Natural killer cell treated with Interleukin-12 subunit alpha and Interleukin-12 subunit beta and Interleukin-15 and Interleukin-18, amount 100 ng/mL, for 72 hours (primary cell): ENCODE data around the gene CYP3A5. TPM values are rescaled to one million over a fixed set of nuclear protein-coding genes. Genes with fewer than 3 reads are reported as not detected.
"Not testable (repeated sequence)": the region's sequence is repeated elsewhere in the genome, so short reads cannot be mapped to it uniquely, and the experiment has no call there.

Experiments used
- ATAC-seq, 2 donors: fragments of 150-1000 bp; cut with Tn5 transposase in 1 of 2; sonication (Bioruptor Pico), chemical (Tn5 transposase) in 1 of 2; 2 replicates each; pipeline ENCODE4 v1.10.0; 2021
- DNase-seq: peaks from one replicate; pipeline ENCODE4 v3.0.0; 2022; ENCODE audit warnings: low spot score
- H3K27ac Mint-ChIP-seq, 2 donors: 1 replicate in 1 of 2; 2 replicates in 1 of 2; pipeline ENCODE4 v1.8.0; 2022; ENCODE audit warnings: mixed read lengths in 2 of 2, mild to moderate bottlenecking in 1 of 2, moderate library complexity in 1 of 2
- H3K27me3 Mint-ChIP-seq, 2 donors: 1 replicate in 1 of 2; 2 replicates in 1 of 2; pipeline ENCODE4 v1.8.0; 2022; ENCODE audit warnings: mixed read lengths in 2 of 2
- H3K36me3 Mint-ChIP-seq: one replicate; pipeline ENCODE4 v1.8.0; 2022; ENCODE audit warnings: mixed read lengths
- H3K4me1 Mint-ChIP-seq, 2 donors: 1 replicate in 1 of 2; 2 replicates in 1 of 2; pipeline ENCODE4 v1.8.0; 2022; ENCODE audit warnings: low read depth in 2 of 2, mixed read lengths in 2 of 2, mild to moderate bottlenecking in 1 of 2
- H3K4me3 Mint-ChIP-seq: one replicate; pipeline ENCODE4 v1.8.0; 2022; ENCODE audit warnings: mixed read lengths
- H3K9me3 Mint-ChIP-seq: 2 replicates; pipeline ENCODE4 v1.8.0; 2022; ENCODE audit warnings: mixed read lengths
- total RNA-seq, 2 donors: library from RNA; stranded (reverse); gene quantifications; one replicate each; pipeline ENCODE4 v1.2.3, GENCODE V29; 2022

CYP3A5 gene
- total RNA-seq = not detected

DNA sequence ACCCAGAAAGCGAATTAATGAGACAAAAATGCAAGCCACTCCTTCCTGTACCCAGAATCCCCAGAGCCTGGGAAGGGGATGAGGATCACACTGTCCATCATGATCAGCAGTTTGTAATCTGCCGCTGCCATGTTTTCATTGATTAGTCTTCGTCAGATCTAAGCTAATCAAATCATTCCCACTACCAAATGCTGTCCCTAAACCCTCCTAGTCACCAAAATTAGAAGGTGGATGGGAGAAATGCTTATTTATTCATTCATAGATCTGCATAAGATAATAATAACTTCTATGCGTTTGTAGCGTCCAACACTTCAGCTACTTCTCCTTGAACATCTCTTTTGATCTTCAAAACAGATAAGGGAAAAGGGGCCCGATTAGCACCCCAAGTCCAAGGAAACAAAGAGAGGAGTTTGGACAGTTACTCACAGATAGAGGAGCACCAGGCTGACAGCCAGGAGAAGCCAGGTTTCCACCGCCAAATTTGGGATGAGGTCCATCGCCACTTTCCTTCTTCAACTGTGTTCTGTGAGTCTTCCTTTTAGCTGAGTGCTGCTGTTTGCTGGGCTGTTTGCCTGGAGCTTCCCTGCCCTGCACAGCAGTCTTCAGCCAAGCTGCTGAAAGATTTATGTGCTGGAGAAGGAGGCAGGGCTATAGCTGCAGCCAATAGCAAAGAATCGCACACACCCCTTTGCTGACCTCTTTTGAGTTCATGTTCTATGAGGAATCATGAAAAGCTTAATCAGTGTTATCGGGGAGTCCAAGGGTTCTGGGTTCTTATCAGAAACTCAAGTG lies at the start of gene CYP3A5:
CYP3A5 (minus strand) TSS at position 597 of the 792 bp plus-strand sequence; CDS start at position 497, 100 bp downstream.
- H3K4me3 Mint-ChIP-seq = no peak within 1 kb of the TSS
- peaks cover 3 to 9% of the 10 kb centered on the region in 2 donors for H3K4me1 Mint-ChIP-seq
- H3K27me3 Mint-ChIP-seq = peaks cover 0 to 11% of the 10 kb centered on the region in 2 donors
- no peaks in the 10 kb centered on the region for H3K9me3 Mint-ChIP-seq
- H3K36me3 Mint-ChIP-seq = no peaks in the 10 kb centered on the region
- ATAC-seq = no peak
- DNase-seq = no peak
- H3K27ac Mint-ChIP-seq = no peak within 1 kb of the TSS

DNA sequence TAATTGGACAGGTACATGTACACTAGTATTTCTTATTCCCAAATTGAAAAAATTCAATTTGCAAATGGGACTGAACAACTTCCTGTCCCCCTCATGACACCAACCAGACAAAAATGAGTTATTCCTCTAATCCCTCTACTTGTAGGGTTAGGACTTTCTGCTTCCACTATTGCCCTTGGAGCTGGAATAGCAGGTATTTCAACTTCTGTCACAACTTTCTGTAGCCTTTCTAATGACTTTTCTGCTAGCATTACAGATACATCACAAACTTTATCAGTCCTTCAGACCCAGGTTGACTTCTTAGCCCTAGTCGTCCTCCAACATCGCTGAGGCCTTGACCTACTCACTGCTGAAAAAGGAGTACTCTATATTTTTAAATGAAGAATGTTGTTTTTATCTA lies 48.8 kb upstream of the CYP3A5 start:
- ATAC-seq (no peak), DNase-seq (no peak)
- H3K27me3 Mint-ChIP-seq = no peaks in the 10 kb centered on the region

DNA sequence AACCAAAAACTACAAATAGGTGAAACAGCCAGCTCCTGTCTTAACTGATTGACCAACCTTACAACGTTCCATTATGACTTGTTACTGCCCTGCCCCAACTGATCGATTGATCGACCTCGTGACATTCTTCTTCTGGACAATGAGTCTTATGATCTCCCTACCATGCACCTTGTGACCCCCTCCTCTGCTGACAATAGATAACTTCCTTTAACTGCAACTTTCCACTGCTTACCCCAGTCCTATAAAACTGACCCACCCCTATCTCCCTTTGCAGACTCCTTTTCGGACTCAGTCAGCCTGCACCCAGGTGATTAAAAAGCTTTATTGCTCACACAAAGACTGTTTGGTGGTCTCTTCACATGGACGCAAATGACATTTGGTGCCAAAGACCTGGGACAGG lies 43.4 kb upstream of the CYP3A5 start:
- not testable (repeated sequence) for ATAC-seq, H3K9me3 Mint-ChIP-seq, H3K4me3 Mint-ChIP-seq, H3K27me3 Mint-ChIP-seq, H3K36me3 Mint-ChIP-seq, DNase-seq, H3K27ac Mint-ChIP-seq, H3K4me1 Mint-ChIP-seq

More for the DNA sequence above, 48.8 kb upstream of the CYP3A5 start:
- no peak overlapping the region for H3K4me3 Mint-ChIP-seq
- no peaks in the 10 kb centered on the region for H3K36me3 Mint-ChIP-seq
- no peaks in the 10 kb centered on the region for H3K4me1 Mint-ChIP-seq
- no peak overlapping the region for H3K27ac Mint-ChIP-seq
- no peaks in the 10 kb centered on the region for H3K9me3 Mint-ChIP-seq

DNA sequence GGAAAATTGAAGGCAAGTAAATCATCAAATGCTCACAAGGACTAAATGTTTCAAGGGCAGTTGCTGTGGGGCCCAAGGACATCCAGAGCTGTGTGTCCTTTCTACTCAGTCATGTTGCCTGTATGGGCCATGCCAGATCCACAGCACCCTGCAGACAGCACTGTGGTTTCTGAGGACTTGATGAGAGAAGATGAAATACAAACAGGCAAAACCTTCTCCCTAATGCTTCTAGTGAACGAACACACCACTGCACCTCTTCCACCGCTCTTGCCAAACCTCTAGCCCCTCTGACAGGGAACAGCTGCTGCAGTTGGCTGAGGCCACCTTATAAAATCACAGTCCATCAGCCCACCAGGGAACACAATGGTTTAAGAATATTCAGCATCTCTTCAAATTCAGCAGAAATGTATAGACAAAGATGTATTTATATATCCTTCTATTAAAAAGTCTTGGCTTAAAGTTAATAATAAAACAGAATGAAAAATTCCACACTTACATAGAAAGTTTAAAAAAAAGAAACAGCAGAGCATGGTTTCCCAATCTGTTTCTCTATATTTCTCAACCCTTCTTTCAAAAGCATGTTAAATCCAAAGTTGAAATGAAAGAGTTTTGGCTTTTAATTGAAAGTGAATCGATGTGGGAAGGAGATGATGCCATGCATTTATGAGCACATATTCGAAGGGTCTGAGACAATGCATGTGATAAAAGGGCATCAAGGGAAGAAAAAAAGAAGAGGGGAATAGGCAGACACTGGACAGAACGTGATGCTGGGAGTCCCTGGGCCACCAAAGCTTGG lies 41.2 kb upstream of the CYP3A5 start:
- no peak for ATAC-seq
- no peak overlapping the region for H3K4me3 Mint-ChIP-seq
- no peak overlapping the region for H3K27ac Mint-ChIP-seq
- peaks cover 0 to 9% of the 10 kb centered on the region in 2 donors for H3K27me3 Mint-ChIP-seq
- no peaks in the 10 kb centered on the region for H3K9me3 Mint-ChIP-seq
- no peaks in the 10 kb centered on the region for H3K36me3 Mint-ChIP-seq
- no peak for DNase-seq
- no peaks in the 10 kb centered on the region for H3K4me1 Mint-ChIP-seq

DNA sequence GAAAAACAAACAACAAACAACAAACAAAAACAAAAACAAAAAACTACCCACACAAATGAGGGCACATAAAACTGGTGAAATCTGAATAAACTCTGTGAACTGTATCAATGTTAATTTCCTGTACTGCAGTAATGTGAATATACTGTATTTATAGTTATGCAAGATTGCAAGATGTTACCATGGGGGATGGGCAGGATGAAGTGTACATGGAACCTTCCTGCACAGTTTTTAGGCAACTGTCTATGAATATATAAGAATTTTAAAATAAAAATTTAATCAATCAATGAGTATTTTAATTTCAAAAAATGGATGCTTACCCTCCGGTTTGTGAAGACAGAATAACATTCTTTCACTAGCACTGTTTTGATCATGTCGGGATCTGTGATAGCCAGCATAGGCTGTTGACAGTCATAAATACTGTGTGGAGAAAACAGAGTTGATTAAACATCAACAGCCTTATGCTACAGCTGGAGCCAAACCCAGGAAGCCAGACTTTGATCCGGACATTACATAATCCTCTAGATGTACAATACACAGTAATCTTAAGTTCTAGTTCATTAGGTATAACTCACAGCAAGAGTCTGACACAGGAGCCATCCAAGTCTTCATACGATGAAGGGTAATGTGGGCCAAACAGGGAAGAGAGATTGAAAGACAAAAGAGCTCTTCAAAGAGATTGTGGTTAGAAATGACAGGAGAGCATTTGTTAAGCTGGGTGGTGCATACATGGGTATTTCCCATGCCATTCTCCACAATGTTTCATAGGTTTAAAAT lies 40.4 kb upstream of the CYP3A5 start:
- no peaks in the 10 kb centered on the region for H3K4me1 Mint-ChIP-seq
- DNase-seq (no peak), ATAC-seq (no peak)
- H3K9me3 Mint-ChIP-seq = no peaks in the 10 kb centered on the region
- H3K27me3 Mint-ChIP-seq = peaks cover 0 to 9% of the 10 kb centered on the region in 2 donors
- no peak overlapping the region for H3K27ac Mint-ChIP-seq
- peaks cover 5% of the 10 kb centered on the region for H3K36me3 Mint-ChIP-seq
- no peak overlapping the region for H3K4me3 Mint-ChIP-seq

DNA sequence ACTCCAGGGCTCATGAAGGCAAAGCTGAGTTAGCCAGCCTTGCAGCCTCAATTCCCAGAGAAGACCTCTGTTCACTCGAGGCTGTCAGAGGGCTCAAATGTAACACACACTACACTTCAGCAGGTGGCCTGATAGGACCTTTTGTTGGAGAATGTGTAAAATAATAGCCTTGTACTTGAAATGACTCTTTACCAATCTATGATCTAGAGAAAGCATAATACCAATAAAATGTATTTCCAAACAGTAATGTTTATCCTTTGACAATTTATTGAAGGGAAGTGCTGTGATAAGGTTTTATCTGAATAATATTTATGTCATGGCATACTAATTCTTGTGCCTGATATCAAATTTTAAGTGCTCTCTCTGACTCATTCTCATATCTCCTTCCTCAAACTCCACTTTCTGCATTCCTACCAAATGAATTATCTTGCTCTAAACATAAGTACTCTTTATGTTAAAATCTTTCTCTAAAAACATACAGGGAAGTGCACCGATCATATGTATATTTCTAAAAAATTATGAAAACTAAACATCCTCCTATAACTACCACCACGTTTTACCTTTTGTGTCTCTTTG lies 34.3 kb upstream of the CYP3A5 start:
- Mint-ChIP-seq H3K27ac (no peak overlapping the region), H3K36me3 (peaks cover 8% of the 10 kb centered on the region), H3K4me1 (no peaks in the 10 kb centered on the region), H3K4me3 (no peak overlapping the region), H3K27me3 (peaks cover 0 to 3% of the 10 kb centered on the region in 2 donors), H3K9me3 (no peaks in the 10 kb centered on the region)
- ATAC-seq = no peak
- DNase-seq = no peak

DNA sequence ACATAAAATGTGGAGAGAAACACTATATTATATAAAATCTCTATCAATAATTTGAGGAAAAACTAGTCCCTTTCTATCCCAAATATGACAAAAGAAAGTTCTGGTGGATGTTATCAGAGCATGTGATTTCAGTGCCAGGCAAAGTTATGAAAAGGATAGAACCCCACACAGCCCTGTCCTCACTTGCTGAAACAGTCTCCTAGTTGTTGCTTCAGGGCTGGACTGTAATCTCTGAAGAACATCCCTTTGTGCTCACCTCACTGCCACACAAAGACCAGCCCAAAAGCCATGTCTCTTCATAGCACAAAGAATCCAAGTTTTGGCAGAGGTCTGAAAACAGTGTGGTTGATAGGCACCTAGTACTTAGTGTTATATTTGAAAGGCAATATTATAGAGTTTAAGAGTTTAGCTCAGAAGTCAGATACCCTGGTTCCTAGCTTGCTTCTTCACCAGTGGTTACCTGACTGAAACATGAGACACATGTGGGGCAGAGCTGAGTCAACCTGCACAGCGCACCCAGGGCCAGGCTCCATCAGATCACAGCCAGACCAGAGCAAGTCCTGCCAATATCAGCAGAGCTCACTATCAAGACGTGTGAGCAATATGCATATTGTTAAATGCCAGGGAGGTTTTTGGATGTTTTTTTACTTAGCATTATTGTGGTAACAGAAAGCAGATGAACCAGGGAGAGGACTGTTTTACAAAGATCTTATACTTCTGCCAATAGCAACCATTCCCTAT lies 30.2 kb upstream of the CYP3A5 start:
- Mint-ChIP-seq H3K36me3 (peaks cover 2% of the 10 kb centered on the region), H3K27me3 (no peaks in the 10 kb centered on the region), H3K4me1 (no peaks in the 10 kb centered on the region), H3K9me3 (no peaks in the 10 kb centered on the region), H3K4me3 (no peak overlapping the region), H3K27ac (no peak overlapping the region)
- no peak for DNase-seq
- ATAC-seq = no peak

DNA sequence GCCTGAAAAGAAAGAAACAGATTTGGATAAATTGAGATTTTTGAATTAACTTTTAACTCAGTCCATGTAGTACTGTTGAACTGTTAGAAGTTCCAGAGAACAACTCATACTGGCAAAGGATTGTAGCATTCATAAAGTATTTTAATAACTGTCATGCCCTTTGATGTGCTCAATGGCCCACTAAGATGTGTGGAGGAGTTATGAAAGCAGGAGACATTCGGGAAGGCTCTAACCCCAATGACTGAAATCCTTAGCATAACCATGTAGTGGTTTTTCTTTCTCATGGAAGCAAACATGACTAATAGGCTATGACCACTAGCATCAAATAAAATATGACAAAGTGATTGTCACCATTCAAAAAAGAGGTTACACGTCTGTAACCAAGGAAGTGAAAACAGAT lies 29.5 kb upstream of the CYP3A5 start:
- Mint-ChIP-seq H3K4me1 (no peaks in the 10 kb centered on the region), H3K36me3 (no peaks in the 10 kb centered on the region), H3K4me3 (no peak overlapping the region), H3K27me3 (no peaks in the 10 kb centered on the region), H3K27ac (no peak overlapping the region), H3K9me3 (no peaks in the 10 kb centered on the region)
- ATAC-seq (no peak), DNase-seq (no peak)

DNA sequence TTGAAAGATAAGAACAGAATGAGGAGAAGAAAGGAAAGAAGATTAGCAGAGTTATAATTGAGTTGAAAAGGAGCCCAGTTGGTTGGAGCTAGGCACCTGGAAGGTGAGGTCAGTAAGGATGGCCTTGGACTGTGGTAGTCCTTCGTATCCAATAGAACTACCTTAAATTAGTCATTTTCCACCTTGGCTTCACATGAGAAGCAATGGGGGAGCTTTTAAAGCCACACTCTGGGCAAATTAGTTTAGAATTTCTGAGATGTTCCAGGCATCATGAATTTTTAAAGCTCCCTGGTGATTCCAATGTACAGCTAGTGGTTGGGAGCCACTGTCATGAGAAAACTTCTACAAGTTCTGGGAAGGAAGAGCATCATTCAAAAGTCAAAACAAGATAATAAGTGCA lies 27.3 kb upstream of the CYP3A5 start:
- Mint-ChIP-seq H3K4me1 (no peaks in the 10 kb centered on the region), H3K27ac (no peak overlapping the region), H3K36me3 (no peaks in the 10 kb centered on the region), H3K27me3 (peaks cover under 1 to 4% of the 10 kb centered on the region in 2 donors), H3K9me3 (no peaks in the 10 kb centered on the region), H3K4me3 (no peak overlapping the region)
- DNase-seq (no peak), ATAC-seq (no peak)

DNA sequence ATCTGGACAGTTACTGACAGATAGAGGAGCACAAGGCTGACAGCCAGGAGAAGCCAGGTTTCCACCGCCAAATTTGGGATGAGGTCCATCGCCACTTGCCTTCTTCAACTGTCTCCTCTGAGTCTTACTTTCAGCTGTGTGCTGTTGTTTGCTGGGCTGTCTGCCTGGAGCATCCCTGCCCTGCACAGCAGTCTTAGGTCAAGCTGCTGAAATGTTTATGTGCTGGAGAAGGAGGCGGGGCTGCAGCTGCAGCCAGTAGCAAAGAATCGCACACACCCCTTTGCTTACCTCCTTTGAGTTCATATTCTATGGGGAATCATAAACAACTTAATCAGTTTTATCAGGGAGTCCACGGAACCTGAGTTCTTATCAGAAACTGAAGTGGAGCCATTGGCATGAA lies 20.1 kb upstream of the CYP3A5 start:
- DNase-seq (no peak), ATAC-seq (no peak)
- Mint-ChIP-seq H3K4me1 (no peaks in the 10 kb centered on the region), H3K9me3 (no peaks in the 10 kb centered on the region), H3K27ac (no peak overlapping the region), H3K4me3 (no peak overlapping the region), H3K27me3 (peaks cover 7 to 11% of the 10 kb centered on the region in 2 donors), H3K36me3 (no peaks in the 10 kb centered on the region)

DNA sequence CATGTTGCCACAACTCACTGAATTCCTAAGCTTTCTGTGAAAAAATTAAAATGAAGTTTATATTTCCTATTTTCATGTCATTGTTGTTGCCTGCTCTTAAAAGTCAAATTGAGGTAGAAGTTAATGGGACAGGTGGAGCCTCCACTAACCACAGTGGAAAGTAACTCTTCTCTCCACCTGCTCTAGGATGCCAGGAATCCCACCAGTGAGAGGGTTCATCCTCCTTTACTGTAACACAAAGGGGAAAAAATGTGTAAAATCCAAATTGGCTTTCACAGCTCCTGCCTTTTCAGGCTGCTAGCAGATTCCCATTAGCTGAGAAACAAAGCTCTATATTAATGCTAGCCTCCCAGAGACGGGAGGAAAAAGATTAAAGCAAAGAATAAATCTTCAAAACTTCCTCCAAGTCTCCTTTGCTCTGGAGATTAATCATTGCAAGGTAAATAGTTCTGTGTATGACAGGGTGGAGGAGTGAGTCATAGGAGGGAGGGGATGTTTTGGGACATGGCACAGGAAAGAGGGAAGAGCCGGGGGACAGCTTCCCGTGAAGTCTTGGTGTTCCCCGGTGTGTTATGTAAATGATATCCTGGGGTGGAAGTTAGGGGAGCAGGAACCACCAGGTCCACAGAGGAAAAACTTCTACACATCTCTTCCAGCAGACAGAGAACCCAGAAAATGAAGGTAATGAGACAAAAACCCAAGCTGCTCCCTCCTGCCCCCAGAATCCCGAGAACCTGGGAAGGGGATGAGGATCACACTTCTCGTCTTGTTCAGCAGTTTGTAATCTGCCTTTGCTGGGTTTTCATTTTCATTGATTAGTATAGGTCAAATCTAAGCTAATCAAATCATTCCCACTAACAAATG lies 19.3 kb upstream of the CYP3A5 start:
- not testable (repeated sequence) for H3K36me3 Mint-ChIP-seq, H3K4me3 Mint-ChIP-seq, H3K4me1 Mint-ChIP-seq, ATAC-seq, H3K9me3 Mint-ChIP-seq, DNase-seq, H3K27ac Mint-ChIP-seq
- peaks cover 7 to 11% of the 10 kb centered on the region in 2 donors for H3K27me3 Mint-ChIP-seq

DNA sequence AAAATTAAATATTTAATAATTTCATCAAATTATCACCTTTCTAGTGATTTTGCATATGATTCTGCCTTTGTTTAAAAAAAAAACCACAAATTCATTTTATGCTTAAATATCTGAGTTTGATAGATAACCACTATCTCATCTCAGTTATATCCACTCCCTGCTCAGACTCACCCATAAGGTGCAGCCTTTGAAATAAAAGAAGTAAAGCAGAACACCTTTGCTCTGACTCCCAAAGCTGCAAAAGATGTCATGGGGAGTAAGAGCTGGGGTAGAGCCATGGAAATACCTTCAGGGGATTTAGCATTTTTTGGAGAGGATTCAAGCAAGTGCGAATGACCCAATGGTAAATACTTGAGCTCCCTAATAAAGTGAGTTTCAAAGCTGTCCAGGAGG lies 15.1 kb upstream of the CYP3A5 start:
- Mint-ChIP-seq H3K36me3 (peaks cover 5% of the 10 kb centered on the region), H3K27me3 (peaks cover 0 to 3% of the 10 kb centered on the region in 2 donors), H3K4me1 (no peaks in the 10 kb centered on the region), H3K9me3 (peaks cover 2% of the 10 kb centered on the region), H3K27ac (no peak overlapping the region), H3K4me3 (no peak overlapping the region)
- no peak for ATAC-seq
- DNase-seq = no peak
